H1 (cell line): Measurements from ENCODE around the gene CCNH. TPM values are rescaled to one million over a fixed set of nuclear protein-coding genes. Genes with fewer than 3 reads are reported as not detected.

Experiments used
- CTCF ChIA-PET: fragments of 300-600 bp; sonication (Branson Sonifier 250); formaldehyde crosslinking; loops from one replicate; lab custom pipeline; 2021; ENCODE audit not compliant: partially characterized antibody; lab: Charles Lee
- POLR2A ChIA-PET: fragments of 300-600 bp; sonication (Branson Sonifier 250); formaldehyde crosslinking; loops from one replicate; lab custom pipeline; 2021; ENCODE audit warnings: inconsistent platforms; ENCODE audit not compliant: partially characterized antibody; lab: Charles Lee
- DNase-seq, 2 experiments: peaks; one replicate each; pipeline versions ENCODE4 v3.0.0 to v3.0.0-alpha.2; 2010 to 2022; ENCODE audit warnings: low spot score in 2 of 2, low read depth in 1 of 2, mixed read lengths in 1 of 2
- FAIRE-seq: peaks from 2 replicates; lab custom pipeline; 2011; peaks lifted over from hg19 to GRCh38; lab: Jason Lieb, UNC
- H2AFZ ChIP-seq: 2 replicates; pipeline ENCODE4 v1.8.1; 2012; ENCODE audit warnings: low read length, inconsistent platforms
- H2AK5ac ChIP-seq: 2 replicates; pipeline ENCODE4 v1.6.1; 2013; ENCODE audit warnings: low read depth, low read length
- H2BK120ac ChIP-seq: replicated peaks from 2 replicates; pipeline ENCODE3; 2013; ENCODE audit warnings: low read depth, low read length, inconsistent platforms
- H2BK12ac ChIP-seq: 2 replicates; pipeline ENCODE4 v1.6.1; 2013; ENCODE audit warnings: low read depth, low read length
- H2BK15ac ChIP-seq: 2 replicates; pipeline ENCODE4 v1.6.1; 2013; ENCODE audit warnings: low read length
- H2BK20ac ChIP-seq: 2 replicates; pipeline ENCODE4 v1.6.1; 2013; ENCODE audit warnings: low read length
- H2BK5ac ChIP-seq: 2 replicates; pipeline ENCODE4 v1.6.1; 2013; ENCODE audit warnings: low read depth, low read length
- H3K14ac ChIP-seq: 2 replicates; pipeline ENCODE4 v1.6.1; 2013; ENCODE audit warnings: inconsistent platforms; ENCODE audit not compliant: insufficient read length
- H3K18ac ChIP-seq: 2 replicates; pipeline ENCODE4 v1.6.1; 2013; ENCODE audit warnings: low read length; ENCODE audit errors: extremely low read depth
- H3K23ac ChIP-seq: 2 replicates; pipeline ENCODE4 v1.6.1; 2013; ENCODE audit warnings: inconsistent platforms; ENCODE audit not compliant: insufficient read length
- H3K23me2 ChIP-seq: 2 replicates; pipeline ENCODE4 v1.6.1; 2013; ENCODE audit warnings: low read depth, low read length
- H3K27ac ChIP-seq: 2 replicates; pipeline ENCODE4 v1.6.1; 2011; ENCODE audit warnings: low read depth, low read length, inconsistent platforms
- H3K27me3 ChIP-seq, 4 experiments: replicated peaks in 1 of 4; 1 replicate in 1 of 4; 2 replicates in 3 of 4; pipeline versions ENCODE4 v1.6.1 to v1.8.1; 2011 to 2013; ENCODE audit warnings: low read length in 3 of 4, mild to moderate bottlenecking in 3 of 4, inconsistent platforms in 2 of 4, mixed read lengths in 2 of 4, moderate library complexity in 1 of 4; ENCODE audit not compliant: control insufficient read depth in 3 of 4, insufficient read depth in 3 of 4; ENCODE audit errors: extremely low read depth in 1 of 4
- H3K36me3 ChIP-seq, 4 experiments: 2 replicates each; pipeline versions ENCODE4 v1.6.1 to v1.8.1; 2011 to 2013; ENCODE audit warnings: mild to moderate bottlenecking in 4 of 4, low read length in 3 of 4, moderate library complexity in 2 of 4, control low read depth in 1 of 4, inconsistent platforms in 1 of 4; ENCODE audit not compliant: insufficient read depth in 4 of 4, control insufficient read depth in 2 of 4
- H3K4ac ChIP-seq: replicated peaks from 2 replicates; pipeline ENCODE3; 2013; ENCODE audit warnings: low read length, low read depth, mixed read lengths, inconsistent platforms; ENCODE audit not compliant: insufficient read length
- H3K4me1 ChIP-seq, 4 experiments: replicated peaks in 1 of 4; 1 replicate in 1 of 4; 2 replicates in 3 of 4; pipeline versions ENCODE4 v1.6.1 to v1.8.1; 2011 to 2013; ENCODE audit warnings: low read length in 3 of 4, inconsistent platforms in 2 of 4, mixed read lengths in 1 of 4; ENCODE audit not compliant: insufficient read depth in 4 of 4, control insufficient read depth in 3 of 4
- H3K4me2 ChIP-seq, 2 experiments: 2 replicates each; pipeline versions ENCODE4 v1.6.1 to v1.8.1; 2011 to 2013; ENCODE audit warnings: low read depth in 2 of 2, low read length in 2 of 2, control low read depth in 1 of 2, inconsistent platforms in 1 of 2, mild to moderate bottlenecking in 1 of 2; ENCODE audit not compliant: insufficient read depth in 1 of 2
- H3K4me3 ChIP-seq, 4 experiments: fragments of 200-600, 300-600 bp in 1 of 4; sonication (generic), shearing (Covaris generic), sonication (Bioruptor Twin) in 1 of 4; 2 replicates each; pipeline versions ENCODE4 v1.5.1 to v1.8.1; 2011 to 2016; ENCODE audit warnings: low read length in 4 of 4, low read depth in 3 of 4, control low read depth in 2 of 4, inconsistent platforms in 2 of 4, mild to moderate bottlenecking in 2 of 4, mixed read lengths in 1 of 4, moderate library complexity in 1 of 4; ENCODE audit not compliant: insufficient read depth in 2 of 4; ENCODE audit errors: extremely low read depth in 1 of 4
- H3K56ac ChIP-seq: replicated peaks from 2 replicates; pipeline ENCODE3; 2013; ENCODE audit warnings: low read depth, mild to moderate bottlenecking, mixed read lengths, low read length, inconsistent platforms; ENCODE audit not compliant: insufficient read length
- H3K79me1 ChIP-seq: 2 replicates; pipeline ENCODE4 v1.6.1; 2013; ENCODE audit warnings: low read depth, low read length, control low read depth
- H3K79me2 ChIP-seq, 2 experiments: 2 replicates each; pipeline versions ENCODE4 v1.6.1 to v1.8.1; 2012 to 2013; ENCODE audit warnings: low read length in 2 of 2, mild to moderate bottlenecking in 2 of 2, inconsistent platforms in 1 of 2; ENCODE audit not compliant: insufficient read depth in 2 of 2, control insufficient read depth in 1 of 2
- H3K9ac ChIP-seq, 4 experiments: replicated peaks in 1 of 4; 1 replicate in 1 of 4; 2 replicates in 3 of 4; pipeline versions ENCODE4 v1.6.1 to v1.8.1; 2011 to 2013; ENCODE audit warnings: low read depth in 3 of 4, low read length in 3 of 4, control low read depth in 2 of 4, mild to moderate bottlenecking in 2 of 4, moderate library complexity in 2 of 4, inconsistent platforms in 1 of 4; ENCODE audit errors: extremely low read depth in 1 of 4
- H3K9me3 ChIP-seq, 2 experiments: 2 replicates each; pipeline versions ENCODE4 v1.6.1 to v1.8.1; 2012 to 2013; ENCODE audit warnings: mild to moderate bottlenecking in 2 of 2, moderate library complexity in 2 of 2, control low read depth in 1 of 2, inconsistent platforms in 1 of 2, low read depth in 1 of 2, low read length in 1 of 2, mixed read lengths in 1 of 2; ENCODE audit not compliant: insufficient read depth in 2 of 2
- H4K20me1 ChIP-seq, 2 experiments: replicated peaks in 1 of 2; 2 replicates each; pipeline versions ENCODE3 to v1.8.1; 2011 to 2013; ENCODE audit warnings: inconsistent platforms in 2 of 2, low read length in 2 of 2, mild to moderate bottlenecking in 1 of 2; ENCODE audit not compliant: insufficient read depth in 2 of 2, control insufficient read depth in 1 of 2
- H4K5ac ChIP-seq: 2 replicates; pipeline ENCODE4 v1.6.1; 2013; ENCODE audit warnings: low read length, low read depth, mixed read lengths, inconsistent platforms; ENCODE audit not compliant: insufficient read length
- H4K8ac ChIP-seq: 2 replicates; pipeline ENCODE4 v1.8.0; 2013; ENCODE audit warnings: mild to moderate bottlenecking, moderate library complexity, low read length, inconsistent platforms; ENCODE audit not compliant: insufficient read depth; ENCODE audit errors: extremely low read depth
- H4K91ac ChIP-seq: replicated peaks from 2 replicates; pipeline ENCODE3; 2013; ENCODE audit warnings: low read length, mixed read lengths, inconsistent platforms; ENCODE audit not compliant: insufficient read length
- BCL11A ChIP-seq, 2 experiments: IDR thresholded peaks; one replicate each; pipeline ENCODE4 v1.6.1; 2011; ENCODE audit warnings: low read depth in 2 of 2, low read length in 2 of 2, mild to moderate bottlenecking in 2 of 2
- FOSL1 ChIP-seq: IDR thresholded peaks from 2 replicates; pipeline ENCODE4 v1.6.1; 2011; ENCODE audit warnings: mild to moderate bottlenecking, low read depth, low read length, moderate library complexity; ENCODE audit not compliant: insufficient read depth
- GABPA ChIP-seq: IDR thresholded peaks from 2 replicates; pipeline ENCODE4 v1.6.1; 2011; ENCODE audit warnings: mild to moderate bottlenecking, low read length, moderate library complexity, borderline replicate concordance; ENCODE audit not compliant: insufficient read depth
- MAFK ChIP-seq: IDR thresholded peaks from 2 replicates; pipeline ENCODE4 v1.6.1; 2012; ENCODE audit warnings: low read depth, mild to moderate bottlenecking, improper control_type of control experiment, low read length
- RAD21 ChIP-seq, 2 experiments: IDR thresholded peaks in 1 of 2; conservative IDR thresholded peaks in 1 of 2; 2 replicates each; pipeline ENCODE4 v1.6.1; 2011; ENCODE audit warnings: low read depth in 2 of 2, low read length in 2 of 2, improper control_type of control experiment in 1 of 2, inconsistent platforms in 1 of 2, mild to moderate bottlenecking in 1 of 2, moderate library complexity in 1 of 2
- SIN3A ChIP-seq, 2 experiments: IDR thresholded peaks in 1 of 2; conservative IDR thresholded peaks in 1 of 2; 2 replicates each; pipeline ENCODE4 v1.6.1; 2011 to 2012; ENCODE audit warnings: low read length in 2 of 2, improper control_type of control experiment in 1 of 2, low read depth in 1 of 2, mild to moderate bottlenecking in 1 of 2
- YY1 ChIP-seq: IDR thresholded peaks from 2 replicates; pipeline ENCODE4 v1.6.1; 2011; ENCODE audit warnings: low read depth, mild to moderate bottlenecking, low read length
- ZNF274 ChIP-seq: IDR thresholded peaks from 2 replicates; pipeline ENCODE4 v1.7.0; 2012; ENCODE audit warnings: low read length, borderline replicate concordance; ENCODE audit errors: extremely low read depth
- WGBS, 2 experiments: shearing (Covaris generic) in 1 of 2; methylation state at CpG; one replicate each; pipeline versions ENCODE4 v1.1.6 to v1.1.7; 2013 to 2015; ENCODE audit warnings: low lambda C conversion rate in 2 of 2, mixed read lengths in 2 of 2, inconsistent platforms in 1 of 2, low coverage in 1 of 2, missing lambda C conversion rate in 1 of 2; ENCODE audit not compliant: insufficient replicate concordance in 2 of 2, insufficient coverage in 1 of 2, insufficient read length in 1 of 2; ENCODE audit errors: extremely low coverage in 1 of 2, missing lambda C conversion rate in 1 of 2; 5-methylcytosine and 5-hydroxymethylcytosine counted together
- polyA plus RNA-seq, 7 experiments: library from polyadenylated mRNA; depleted of rRNA in 3 of 7; stranded (reverse) in 5 of 7; unstranded in 2 of 7; fragments of >200 nt in 5 of 7; fragments of 200-250 nt in 2 of 7; gene quantifications; 1 replicate in 5 of 7; 2 replicates in 1 of 7; 4 replicates in 1 of 7; pipeline versions ENCODE4 v1.2.1 to v1.2.3, GENCODE V29; 2011 to 2013; ENCODE audit warnings: missing spikeins in 2 of 7, mixed read lengths in 2 of 7
- total RNA-seq: library from RNA; stranded (reverse); fragmentation: NEBNext Ultra II Directional; extraction: Animal tissue kit (Norgen Biotek cat#: 25700); gene quantifications from 2 replicates; pipeline ENCODE4 v1.2.1, GENCODE V29; 2021
- TF ChIP-seq, protein P1 (sequence below), 3 experiments: IDR thresholded peaks; 1 replicate in 2 of 3; 2 replicates in 1 of 3; pipeline versions ENCODE4 v1.5.1 to v1.6.1; 2011; ENCODE audit warnings: low read length in 3 of 3, mild to moderate bottlenecking in 3 of 3, inconsistent platforms in 2 of 3, low read depth in 1 of 3, moderate library complexity in 1 of 3; ENCODE audit not compliant: insufficient read depth in 1 of 3; ENCODE audit errors: control extremely low read depth in 1 of 3

Gene CCNH
- total and polyA plus RNA-seq, 2 of the 8 experiments (the other 6 are each of a cell fraction or from before 2014, with no cell fraction given), result 38.2 to 41.8 TPM

DNA sequence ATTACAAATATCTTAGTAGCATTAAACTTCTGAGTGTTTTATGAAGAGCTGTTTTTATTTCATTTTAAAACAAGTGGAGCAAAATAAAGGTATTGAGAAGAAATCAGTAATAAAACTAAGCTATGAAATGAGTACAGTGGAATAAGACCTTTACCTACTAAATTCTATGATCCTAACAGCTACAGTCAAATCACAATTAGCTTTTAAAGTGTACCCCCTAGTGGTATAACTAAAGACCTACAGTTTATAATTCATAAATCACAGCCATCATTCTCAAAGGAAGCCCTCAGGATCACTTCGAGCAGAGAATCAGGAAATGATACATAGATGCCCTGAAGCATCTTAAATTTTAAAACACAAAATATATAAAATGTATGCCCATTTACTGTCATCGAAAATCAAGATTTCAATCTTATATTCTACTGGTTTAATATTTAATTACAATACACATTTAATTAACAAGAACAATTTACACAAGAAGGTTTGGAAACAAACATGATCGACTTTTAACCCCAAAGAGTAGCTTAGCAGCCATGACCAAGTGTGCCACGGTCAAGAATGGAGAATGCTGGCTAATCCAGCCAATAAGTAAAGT, 12.3 kb downstream of the CCNH start:
- no peak overlapping the region for H4K8ac ChIP-seq
- H3K27me3 ChIP-seq, result no peaks in the 10 kb centered on the region
- no peak overlapping the region for H2BK20ac ChIP-seq
- no peaks in the 10 kb centered on the region for H3K79me2 ChIP-seq
- ChIA-PET CTCF (interaction anchor here (0.6 to 2.3 kb wide), 14 partner anchors 8 to 394 kb away, joined by 3 to 8 read pairs (median 4); partner anchors contain the start of gene CCNH), POLR2A (interaction anchor here (0.9 to 1.9 kb wide), 2 partner anchors 12 to 13 kb away, joined by 3 to 5 read pairs; partner anchors contain the start of gene CCNH)
- FAIRE-seq, result no peak
- no peak overlapping the region for H3K4me3 ChIP-seq
- H2AK5ac ChIP-seq, result no peak overlapping the region
- H2BK12ac ChIP-seq, result no peak overlapping the region
- no peak for DNase-seq
- H3K23ac ChIP-seq, result no peak overlapping the region
- no peaks in the 10 kb centered on the region for H4K20me1 ChIP-seq
- 95% methylated on average over 4 of the region's 4 CpGs; no CpG with 5 or more reads in 1 of the 2 experiments for WGBS, 2 experiments
- H4K5ac ChIP-seq, result no peak overlapping the region
- no peak overlapping the region for H2BK15ac ChIP-seq
- H3K27ac ChIP-seq, result no peak overlapping the region
- no peak overlapping the region for H3K4me2 ChIP-seq
- no peaks in the 10 kb centered on the region for H3K4me1 ChIP-seq
- no peak overlapping the region for H2BK5ac ChIP-seq
- H3K79me1 ChIP-seq, result no peaks in the 10 kb centered on the region
- no peak overlapping the region for H3K4ac ChIP-seq
- H2BK120ac ChIP-seq, result no peak overlapping the region
- no peaks in the 10 kb centered on the region for H3K23me2 ChIP-seq
- H3K56ac ChIP-seq, result no peak overlapping the region
- no peak overlapping the region for H3K14ac ChIP-seq
- no peaks in the 10 kb centered on the region for H3K9me3 ChIP-seq
- H3K9ac ChIP-seq, result no peak overlapping the region
- H2AFZ ChIP-seq, result no peak overlapping the region
- H4K91ac ChIP-seq, result no peak overlapping the region
- no peak overlapping the region for H3K18ac ChIP-seq
- peaks cover 11 to 80% (median 44%) of the 10 kb centered on the region in 4 experiments for H3K36me3 ChIP-seq
- TF ChIP-seq FOSL1 (no peak), ZNF274 (no peak), BCL11A (IDR thresholded peaks at IDR 0.05; ENCODE audit: low read depth in 2 of 2, low read length in 2 of 2) (no peak), YY1 (no peak), MAFK (no peak), RAD21 (IDR thresholded peaks at IDR 0.05 in 1 of 2, conservative IDR thresholded peaks at IDR 0.05 in 1 of 2; ENCODE audit: low read depth in 2 of 2, low read length in 2 of 2) (peak; percentile 43 to 50), GABPA (no peak), SIN3A (conservative IDR thresholded peaks at IDR 0.05 in 1 of 2, IDR thresholded peaks at IDR 0.05 in 1 of 2; ENCODE audit: low read depth in 1 of 2, low read length in 2 of 2) (no peak)
- TF ChIP-seq, protein P1, sequence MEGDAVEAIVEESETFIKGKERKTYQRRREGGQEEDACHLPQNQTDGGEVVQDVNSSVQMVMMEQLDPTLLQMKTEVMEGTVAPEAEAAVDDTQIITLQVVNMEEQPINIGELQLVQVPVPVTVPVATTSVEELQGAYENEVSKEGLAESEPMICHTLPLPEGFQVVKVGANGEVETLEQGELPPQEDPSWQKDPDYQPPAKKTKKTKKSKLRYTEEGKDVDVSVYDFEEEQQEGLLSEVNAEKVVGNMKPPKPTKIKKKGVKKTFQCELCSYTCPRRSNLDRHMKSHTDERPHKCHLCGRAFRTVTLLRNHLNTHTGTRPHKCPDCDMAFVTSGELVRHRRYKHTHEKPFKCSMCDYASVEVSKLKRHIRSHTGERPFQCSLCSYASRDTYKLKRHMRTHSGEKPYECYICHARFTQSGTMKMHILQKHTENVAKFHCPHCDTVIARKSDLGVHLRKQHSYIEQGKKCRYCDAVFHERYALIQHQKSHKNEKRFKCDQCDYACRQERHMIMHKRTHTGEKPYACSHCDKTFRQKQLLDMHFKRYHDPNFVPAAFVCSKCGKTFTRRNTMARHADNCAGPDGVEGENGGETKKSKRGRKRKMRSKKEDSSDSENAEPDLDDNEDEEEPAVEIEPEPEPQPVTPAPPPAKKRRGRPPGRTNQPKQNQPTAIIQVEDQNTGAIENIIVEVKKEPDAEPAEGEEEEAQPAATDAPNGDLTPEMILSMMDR (IDR thresholded peaks at IDR 0.05; ENCODE audit: control extremely low read depth in 1 of 3, insufficient read depth in 1 of 3, low read depth in 1 of 3, low read length in 3 of 3), result peak in 1 of 3 experiments; percentile 45; a peak in 2 of 4 replicates
